ENCODE results near the gene PRPF19. TPM values are rescaled to one million over a fixed set of nuclear protein-coding genes. Genes with fewer than 3 reads are reported as not detected.

Gene PRPF19
- total and polyA plus RNA-seq, 10 of the 15 experiments (the other 5 are each of a cell fraction or from before 2014, with no cell fraction given) = 8.7 to 170 (median 61.3) TPM

- Histone ChIP-seq H3K4me3 (no peak overlapping the region), H2AFZ (ENCODE audit: control insufficient read depth, low read depth, low read length) (no peak overlapping the region), H3K36me3 (ENCODE audit: control insufficient read depth in 2 of 2, insufficient read depth in 2 of 2, low read length in 1 of 2) (peaks cover 8 to 27% of the 10 kb centered on the region in 2 experiments), H3K9ac (ENCODE audit: control insufficient read depth, insufficient read depth, low read length) (no peak overlapping the region), H3K4me1 (ENCODE audit: control insufficient read depth, insufficient read depth, low read length) (no peaks in the 10 kb centered on the region), H3K9me3 (replicated peaks; ENCODE audit: control insufficient read depth, insufficient read depth, low read length) (no peaks in the 10 kb centered on the region), H3K27ac (ENCODE audit: control insufficient read depth, insufficient read depth) (no peak overlapping the region), H3K4me2 (ENCODE audit: control insufficient read depth, insufficient read depth) (no peak overlapping the region), H3K27me3 (replicated peaks in 1 of 2; ENCODE audit: control insufficient read depth in 2 of 2, insufficient read depth in 2 of 2, low read length in 1 of 2) (no peaks in the 10 kb centered on the region), H4K20me1 (ENCODE audit: control insufficient read depth, insufficient read depth) (no peaks in the 10 kb centered on the region), H3K79me2 (ENCODE audit: control insufficient read depth, insufficient read depth, low read length) (no peaks in the 10 kb centered on the region)
- no peak for FAIRE-seq
- CTCF ChIA-PET = no interaction called here
- no TSS peak for BruUV-seq (replicated peaks)
- in situ Hi-C loops (cut with MboI) (no loop called here), intact Hi-C loops (cut with micrococcal nuclease; ENCODE audit: unreplicated experiment) (no loop called here)
- no peak for DNase-seq (ENCODE audit: low read depth, low spot score)
- SMC1A ChIA-PET (ENCODE audit: uncharacterized antibody, unreplicated experiment) = no interaction called here
- POLR2A ChIA-PET = no interaction called here
- no peak for TF ChIP-seq ZNF207 (IDR thresholded peaks at IDR 0.05; ENCODE audit: borderline replicate concordance)
- 98% methylated on average over 62 of the region's 78 CpGs for WGBS (ENCODE audit: insufficient coverage, insufficient replicate concordance, low lambda C conversion rate, missing lambda C conversion rate)
- RAD21 ChIA-PET (ENCODE audit: unreplicated experiment) = no interaction called here
- ATAC-seq = no peak
Measured at GRCh38 chr11:60852117-60852981, 54.0 kb downstream of the PRPF19 start.

- Histone ChIP-seq H3K9ac (ENCODE audit: control insufficient read depth, insufficient read depth, low read length) (no peak overlapping the region), H3K79me2 (ENCODE audit: control insufficient read depth, insufficient read depth, low read length) (no peaks in the 10 kb centered on the region), H3K4me1 (ENCODE audit: control insufficient read depth, insufficient read depth, low read length) (no peaks in the 10 kb centered on the region), H3K4me2 (ENCODE audit: control insufficient read depth, insufficient read depth) (no peak overlapping the region), H3K27ac (ENCODE audit: control insufficient read depth, insufficient read depth) (no peak overlapping the region), H3K27me3 (replicated peaks in 1 of 2; ENCODE audit: control insufficient read depth in 2 of 2, insufficient read depth in 2 of 2, low read length in 1 of 2) (no peaks in the 10 kb centered on the region), H2AFZ (ENCODE audit: control insufficient read depth, low read depth, low read length) (no peak overlapping the region), H4K20me1 (ENCODE audit: control insufficient read depth, insufficient read depth) (no peaks in the 10 kb centered on the region), H3K9me3 (replicated peaks; ENCODE audit: control insufficient read depth, insufficient read depth, low read length) (no peaks in the 10 kb centered on the region), H3K4me3 (no peak overlapping the region), H3K36me3 (ENCODE audit: control insufficient read depth in 2 of 2, insufficient read depth in 2 of 2, low read length in 1 of 2) (peaks cover 8 to 27% of the 10 kb centered on the region in 2 experiments)
- FAIRE-seq (no peak), ATAC-seq (no peak), DNase-seq (ENCODE audit: low read depth, low spot score) (no peak)
- ChIA-PET SMC1A (ENCODE audit: uncharacterized antibody, unreplicated experiment) (no interaction called here), RAD21 (ENCODE audit: unreplicated experiment) (no interaction called here), CTCF (no interaction called here), POLR2A (no interaction called here)
- in situ Hi-C loops (cut with MboI) = no loop called here
- intact Hi-C loops (cut with micrococcal nuclease; ENCODE audit: unreplicated experiment) = no loop called here
- no TSS peak for BruUV-seq (replicated peaks)
- WGBS (ENCODE audit: insufficient coverage, insufficient replicate concordance, low lambda C conversion rate, missing lambda C conversion rate) = 91% methylated on average over 17 of the region's 17 CpGs
- TF ChIP-seq RBBP5 (conservative IDR thresholded peaks at IDR 0.05) (no peak), NKRF (conservative IDR thresholded peaks at IDR 0.05) (no peak), E4F1 (IDR thresholded peaks at IDR 0.05; ENCODE audit: borderline replicate concordance, partially characterized antibody) (no peak), RELA (IDR thresholded peaks at IDR 0.05; ENCODE audit: borderline replicate concordance, partially characterized antibody) (no peak), MYB (IDR thresholded peaks at IDR 0.05; ENCODE audit: borderline replicate concordance, low read depth, low read length) (no peak), CTCF (IDR thresholded peaks at IDR 0.05 in 2 of 3, conservative IDR thresholded peaks at IDR 0.05 in 1 of 3; ENCODE audit: control insufficient read depth in 2 of 3, extremely low read depth in 1 of 3, insufficient read depth in 1 of 3, low read depth in 3 of 3, low read length in 3 of 3) (no peak), SREBF2 (IDR thresholded peaks at IDR 0.05; ENCODE audit: low read length) (no peak)
Measured at GRCh38 chr11:60851327-60852104, 54.9 kb downstream of the PRPF19 start.

Data from GM12878 (cell line).